GM12801 (cell line): Measurements from ENCODE around the gene KLHDC8B.

ENCODE experiments used
- TF ChIP-seq, protein P1 (sequence below): IDR thresholded peaks from one replicate; pipeline ENCODE4 v1.5.1; 2011; ENCODE audit warnings: control low read depth; ENCODE audit not compliant: insufficient read length; ENCODE audit errors: extremely low read depth

The KLHDC8B gene

GRCh38 chr3:49198611-49199230 lies 27.3 kb downstream of the KLHDC8B start:
- TF ChIP-seq, protein P1, sequence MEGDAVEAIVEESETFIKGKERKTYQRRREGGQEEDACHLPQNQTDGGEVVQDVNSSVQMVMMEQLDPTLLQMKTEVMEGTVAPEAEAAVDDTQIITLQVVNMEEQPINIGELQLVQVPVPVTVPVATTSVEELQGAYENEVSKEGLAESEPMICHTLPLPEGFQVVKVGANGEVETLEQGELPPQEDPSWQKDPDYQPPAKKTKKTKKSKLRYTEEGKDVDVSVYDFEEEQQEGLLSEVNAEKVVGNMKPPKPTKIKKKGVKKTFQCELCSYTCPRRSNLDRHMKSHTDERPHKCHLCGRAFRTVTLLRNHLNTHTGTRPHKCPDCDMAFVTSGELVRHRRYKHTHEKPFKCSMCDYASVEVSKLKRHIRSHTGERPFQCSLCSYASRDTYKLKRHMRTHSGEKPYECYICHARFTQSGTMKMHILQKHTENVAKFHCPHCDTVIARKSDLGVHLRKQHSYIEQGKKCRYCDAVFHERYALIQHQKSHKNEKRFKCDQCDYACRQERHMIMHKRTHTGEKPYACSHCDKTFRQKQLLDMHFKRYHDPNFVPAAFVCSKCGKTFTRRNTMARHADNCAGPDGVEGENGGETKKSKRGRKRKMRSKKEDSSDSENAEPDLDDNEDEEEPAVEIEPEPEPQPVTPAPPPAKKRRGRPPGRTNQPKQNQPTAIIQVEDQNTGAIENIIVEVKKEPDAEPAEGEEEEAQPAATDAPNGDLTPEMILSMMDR: no peak

DNA sequence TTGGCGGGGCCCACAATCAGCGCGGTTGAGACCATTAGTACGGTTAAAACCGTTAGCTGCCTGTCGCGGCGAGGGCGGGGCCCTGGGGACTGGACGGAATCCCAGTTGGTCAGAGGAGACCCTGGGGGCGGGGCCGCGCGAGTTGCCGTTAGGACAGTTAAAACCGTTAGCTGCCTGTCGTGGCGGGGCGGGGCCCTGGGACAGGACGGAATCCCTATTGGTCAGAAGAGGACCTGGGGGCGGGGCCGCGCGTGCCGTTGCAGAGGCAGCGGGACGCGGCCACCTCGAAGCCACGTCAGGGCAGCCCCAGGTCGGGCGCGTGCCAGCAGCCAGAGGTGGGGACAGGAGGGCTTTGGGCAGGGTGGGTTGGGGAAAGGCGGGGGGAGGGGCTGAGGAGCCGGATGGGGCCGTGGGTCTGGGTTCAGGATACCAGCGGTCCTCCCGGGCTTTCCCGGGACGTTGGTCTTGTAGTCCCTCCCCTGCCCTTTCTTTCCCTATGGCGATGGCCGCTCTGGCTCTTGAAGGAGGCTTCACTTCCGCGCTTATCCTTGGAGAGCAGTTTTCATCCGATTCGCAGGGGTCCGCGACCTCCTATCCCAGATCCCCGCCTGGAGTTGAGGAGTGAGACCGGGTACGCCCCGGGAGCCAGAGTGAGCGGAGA lies 28.0 kb downstream of the KLHDC8B start:
- TF ChIP-seq, protein P1: no peak

DNA sequence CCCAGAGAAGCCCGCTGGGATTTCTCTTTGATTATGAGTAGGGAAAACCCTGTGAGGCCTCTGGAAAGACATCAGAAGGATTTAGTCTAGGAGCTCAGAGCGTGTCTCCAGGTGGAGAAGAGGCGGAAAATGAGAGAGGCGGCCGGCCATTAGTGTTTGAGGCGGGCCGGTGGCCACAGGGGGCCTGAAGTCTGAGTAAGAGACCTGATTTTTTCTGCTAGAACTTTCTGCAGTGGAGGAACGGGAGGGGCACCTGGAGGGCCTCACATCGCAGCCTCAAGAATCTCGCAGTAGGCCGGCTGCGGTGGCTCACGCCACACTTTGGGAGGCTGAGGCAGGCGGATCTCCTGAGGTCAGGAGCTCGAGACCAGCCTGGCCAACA lies 28.5 kb downstream of the KLHDC8B start:
- TF ChIP-seq, protein P1: no peak

DNA sequence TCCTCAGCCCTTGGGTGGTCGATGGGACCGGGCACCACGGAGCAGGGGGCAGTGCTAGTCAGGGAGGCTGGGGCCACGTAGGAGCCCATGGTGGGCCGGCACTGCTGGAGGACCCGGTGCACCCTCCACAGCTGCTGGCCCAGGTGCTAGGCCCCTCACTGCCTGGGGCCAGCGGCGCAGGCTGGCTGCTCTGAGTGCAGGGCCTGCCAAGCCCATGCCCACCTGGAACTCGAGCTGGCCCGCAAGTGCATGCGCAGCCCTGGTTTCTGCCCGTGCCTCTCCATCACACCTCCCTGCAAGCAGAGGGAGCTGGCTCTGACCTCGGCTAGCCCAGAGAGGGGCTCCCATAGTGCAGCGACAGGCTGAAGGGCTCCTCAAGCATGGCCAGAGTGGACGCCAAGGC lies 42.1 kb downstream of the KLHDC8B start:
- TF ChIP-seq, protein P1: no peak

DNA sequence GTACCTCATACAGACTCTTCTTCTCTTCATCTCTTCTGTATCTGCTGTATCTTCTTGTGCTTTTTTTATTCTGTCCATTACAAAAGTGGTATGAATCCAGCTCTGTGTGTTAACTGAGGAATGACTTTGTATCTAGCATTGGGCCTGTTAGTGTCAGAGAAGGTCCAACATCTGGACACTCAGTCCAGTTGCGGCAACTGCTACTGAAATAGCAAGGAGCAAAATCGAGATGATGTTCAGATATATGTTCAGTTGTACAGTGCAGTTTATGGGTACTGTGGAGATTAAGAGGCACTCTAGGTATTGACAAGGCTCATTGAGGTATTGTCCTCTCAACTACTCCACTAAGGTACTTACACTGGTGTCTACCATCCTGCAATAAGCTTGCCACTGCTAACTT lies 42.6 kb downstream of the KLHDC8B start:
- TF ChIP-seq, protein P1: no peak

- TF ChIP-seq, protein P1: no peak
These were observed 46.5 kb downstream of the KLHDC8B start for GRCh38 chr3:49217688-49218470.

- TF ChIP-seq, protein P1: no peak
These were observed 47.7 kb downstream of the KLHDC8B start for GRCh38 chr3:49219132-49219531.
